OCI-M1 (cell line): ENCODE data around the gene SUPT4H1.
"Not testable (repeated sequence)": the region's sequence is repeated elsewhere in the genome, so short reads cannot be mapped to it uniquely, and the experiment has no call there.

Source experiments
- DNase-seq: peaks from one replicate; lab custom pipeline; 2025; lab: John Stamatoyannopoulos, UW

SUPT4H1 gene

DNA sequence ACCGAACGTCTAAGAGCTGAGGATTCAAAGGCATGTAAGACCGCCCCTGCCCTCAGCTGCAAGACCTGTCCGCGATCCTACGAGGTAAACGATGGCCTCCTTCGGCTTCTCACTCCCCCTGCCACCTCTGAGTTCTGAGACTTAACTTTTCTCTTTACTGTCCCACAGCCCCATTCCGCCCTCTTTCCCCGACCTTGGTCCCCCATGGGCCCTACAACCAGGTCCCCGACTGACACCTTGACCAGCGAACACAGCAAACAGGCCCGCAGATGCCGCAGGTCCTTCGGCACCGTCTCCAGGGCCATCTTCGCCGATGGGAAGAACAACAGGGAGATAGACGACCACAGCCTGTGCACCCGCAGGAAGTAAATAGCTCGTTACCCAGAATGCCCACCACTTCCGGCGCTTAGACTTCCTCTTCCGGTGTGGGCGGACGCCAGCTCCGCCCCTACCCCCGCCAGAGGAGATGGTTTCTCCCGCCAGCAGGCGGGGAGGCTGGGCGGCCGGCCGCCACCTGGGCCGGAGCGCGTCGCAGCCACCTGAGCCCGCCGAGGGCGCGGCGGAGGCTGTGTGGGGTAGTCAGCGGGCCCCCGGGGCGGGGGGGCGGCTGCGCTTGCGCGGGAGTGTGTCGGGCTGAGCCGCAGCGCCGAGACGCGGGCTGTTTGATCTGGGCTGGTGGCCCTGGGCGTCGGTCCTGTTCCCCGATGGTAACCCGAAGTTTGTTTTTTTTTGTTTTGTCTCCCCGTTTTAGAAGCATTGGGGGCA lies at the start of gene SUPT4H1:
TSS of gene SUPT4H1 (minus strand) at position 371 of the 765 bp plus-strand sequence. CDS start at position 305, 66 bp downstream.
- peak; percentile 96 for DNase-seq

DNA sequence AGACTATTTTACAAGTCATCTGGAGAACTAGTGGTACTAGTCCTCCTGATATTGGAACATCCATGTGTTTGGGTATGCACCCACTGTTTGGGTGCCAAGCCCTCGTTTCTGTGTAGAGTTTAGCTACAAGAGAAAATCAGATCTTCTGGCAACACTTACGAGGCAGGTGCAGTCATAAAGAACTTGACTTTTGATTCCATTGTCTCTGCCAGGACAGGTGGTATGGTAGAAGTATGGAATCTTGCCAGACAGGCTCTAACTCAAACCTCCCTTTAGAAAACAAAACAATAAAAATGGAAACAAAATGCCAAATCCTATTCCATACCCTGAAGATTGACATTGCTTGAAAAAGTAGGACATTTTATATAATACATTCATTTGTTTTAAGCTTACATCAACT lies 49.3 kb upstream of the SUPT4H1 start:
- DNase-seq, result no peak

DNA sequence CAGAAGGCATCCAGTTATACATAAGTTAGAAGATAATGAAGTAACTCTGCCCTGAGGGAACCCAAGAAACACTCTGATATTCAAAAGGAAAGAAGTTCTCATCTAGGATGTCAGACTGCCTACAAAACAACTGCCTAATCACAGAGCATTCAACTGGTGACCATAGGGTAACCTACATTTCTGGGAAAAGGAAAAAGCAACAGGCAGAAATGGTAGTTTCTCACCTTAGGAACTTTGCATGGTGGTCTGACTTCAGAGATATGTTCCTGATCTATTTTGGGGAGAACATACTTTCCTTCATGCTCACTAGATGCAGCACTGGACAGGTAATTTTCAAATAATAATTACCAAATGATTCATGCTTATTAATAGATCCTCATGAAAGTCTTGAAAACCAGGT lies 48.8 kb upstream of the SUPT4H1 start:
- DNase-seq, result no peak

DNA sequence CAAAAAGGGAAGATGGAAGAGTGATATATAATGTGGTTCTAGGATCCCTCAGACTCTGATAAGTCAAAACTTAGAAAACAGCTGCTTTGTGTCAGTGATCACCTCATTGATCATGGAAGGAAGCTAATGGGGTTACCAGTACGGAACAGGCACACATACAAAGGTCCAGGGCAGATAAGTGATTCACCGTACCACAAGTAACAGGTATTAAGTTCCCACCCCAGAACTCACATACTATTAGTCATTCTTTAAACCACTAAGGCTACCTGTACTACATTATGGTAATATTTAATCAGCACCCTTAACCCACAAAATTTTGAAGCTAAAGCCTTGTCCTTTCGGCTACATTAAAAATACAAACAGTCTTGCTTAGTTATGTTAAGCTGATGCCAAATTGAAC lies 48.0 kb upstream of the SUPT4H1 start:
- DNase-seq, result no peak

DNA sequence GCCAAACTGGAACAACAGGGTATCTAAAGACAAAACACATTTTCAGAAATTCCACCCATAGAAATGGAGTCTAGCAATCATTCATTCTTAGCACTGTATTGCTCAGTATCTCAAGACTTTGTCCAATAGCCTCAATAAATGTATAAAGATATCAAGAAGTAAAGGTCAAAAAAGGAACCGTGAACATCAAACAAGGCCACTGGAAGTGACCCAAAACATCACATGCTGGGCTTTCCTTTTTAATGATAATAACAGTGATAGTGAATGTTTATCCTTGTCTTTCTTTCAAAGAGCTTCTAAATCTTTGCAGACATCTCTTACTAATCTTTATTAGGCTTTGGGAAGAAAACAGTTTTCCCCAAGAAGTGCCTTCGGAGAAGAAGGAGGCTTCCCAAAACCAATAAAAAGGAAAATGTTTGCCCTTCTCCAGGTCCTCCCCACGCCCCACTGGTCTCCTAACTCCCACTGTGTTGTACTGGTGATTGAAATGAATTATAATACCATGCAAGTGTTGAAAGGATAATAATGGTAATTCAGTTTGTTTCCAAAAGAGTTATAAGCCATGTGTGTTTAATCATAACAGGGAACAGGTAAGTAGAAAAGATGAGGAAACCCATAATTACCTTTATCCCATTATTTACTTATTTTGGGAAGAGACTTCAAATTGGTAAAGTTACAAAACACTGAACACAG lies 46.7 kb upstream of the SUPT4H1 start:
- no peak for DNase-seq

DNA sequence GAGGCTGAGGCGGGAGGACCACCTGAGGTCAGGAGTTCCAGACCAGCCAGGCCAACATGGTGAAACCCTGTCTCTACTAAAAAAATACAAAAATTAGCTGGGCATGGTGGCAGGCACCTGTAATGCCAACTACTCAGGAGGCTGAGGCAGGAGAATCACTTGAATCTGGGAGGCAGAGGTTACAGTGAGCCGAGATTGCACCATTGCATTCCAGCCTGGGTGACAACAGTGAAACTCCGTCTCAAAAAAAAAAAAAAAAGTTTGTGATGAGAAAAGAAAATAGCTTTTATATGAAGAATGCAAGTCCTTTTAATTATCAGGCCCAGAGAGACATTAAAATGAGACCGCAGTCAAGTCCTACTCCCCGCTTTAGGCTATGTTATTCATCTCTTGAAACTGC lies 45.4 kb upstream of the SUPT4H1 start:
- DNase-seq, result not testable (repeated sequence)

DNA sequence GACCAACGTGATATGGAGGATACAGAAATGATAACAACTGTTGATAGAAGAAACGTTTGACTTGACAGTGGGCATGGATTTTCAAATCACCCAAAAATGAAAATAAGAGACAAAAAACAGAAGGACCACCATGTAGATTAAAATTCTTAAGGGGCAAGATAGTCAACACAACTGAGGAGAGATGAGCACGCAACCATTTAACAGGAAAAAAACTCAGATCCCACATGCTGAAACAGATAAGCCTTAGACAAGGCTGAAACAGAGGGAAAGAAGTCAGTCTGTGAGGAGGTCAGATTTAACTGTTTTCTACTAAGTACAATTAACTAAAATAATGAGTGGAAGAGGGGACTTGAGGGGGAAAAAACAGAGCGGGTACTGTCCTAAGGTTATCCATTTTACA lies 44.2 kb upstream of the SUPT4H1 start:
- DNase-seq, result no peak

DNA sequence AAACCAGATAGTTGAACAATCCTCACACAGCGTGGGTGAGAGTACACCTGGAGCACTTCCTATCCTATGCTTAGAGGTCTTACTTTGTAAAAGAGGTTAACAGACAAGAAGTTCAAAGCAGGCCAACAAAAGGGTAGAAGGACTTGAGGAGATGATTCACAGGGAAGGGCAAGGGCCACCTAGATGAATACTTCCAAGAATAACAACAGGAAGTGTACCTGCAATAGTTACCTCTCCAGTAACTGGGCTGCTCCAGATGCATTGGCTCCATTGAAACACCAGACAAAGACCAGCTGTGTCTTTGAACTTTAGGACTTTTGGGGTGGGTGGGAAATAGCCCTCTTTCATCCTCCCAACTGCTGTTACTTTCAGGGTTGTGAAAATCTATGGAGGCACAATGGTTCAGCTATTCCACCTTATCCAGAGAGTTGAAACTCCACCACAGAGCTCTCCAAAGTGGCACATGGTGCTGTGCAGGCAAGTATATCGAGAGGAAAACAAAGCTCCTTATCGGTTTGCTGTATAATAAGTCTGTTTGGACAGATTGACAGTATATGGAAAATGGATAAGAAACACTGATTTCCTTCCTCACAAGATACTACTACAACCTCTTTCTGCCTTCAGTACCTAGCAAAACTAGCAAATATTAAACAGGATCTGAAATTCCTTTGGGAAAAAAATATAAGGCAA lies 42.7 kb upstream of the SUPT4H1 start:
- DNase-seq, result no peak

DNA sequence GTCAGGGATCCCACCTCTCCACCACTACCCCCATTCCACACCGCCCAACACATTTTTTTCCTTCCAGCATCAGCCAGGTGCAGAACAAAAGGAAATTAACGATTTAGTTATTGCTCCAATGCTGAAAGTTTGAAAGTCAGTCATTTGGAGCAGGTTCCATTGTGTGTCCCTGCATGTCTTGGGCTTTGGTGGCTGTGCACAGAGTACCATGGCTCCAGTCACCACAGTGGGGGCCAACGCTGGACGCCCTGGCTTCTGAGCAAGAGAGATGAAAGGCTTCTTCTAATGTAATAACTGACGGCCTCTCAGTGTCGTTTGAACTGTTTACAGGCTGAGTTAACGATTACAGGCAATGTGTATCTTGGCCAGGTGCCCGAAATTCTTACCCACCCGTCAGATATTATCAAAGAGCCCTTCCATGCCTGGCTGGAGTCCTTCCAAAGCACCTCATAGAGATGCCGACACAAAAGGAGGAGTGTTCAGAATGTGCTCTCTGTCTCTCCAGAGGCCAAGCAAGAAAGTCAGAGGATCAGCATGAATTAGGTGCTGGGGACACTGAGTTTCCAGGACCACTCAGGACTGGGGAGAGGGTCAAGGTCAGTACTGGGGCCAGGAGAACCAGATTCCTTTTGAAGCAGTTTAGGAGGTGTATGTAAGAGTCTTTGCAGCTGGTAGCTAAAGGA lies 39.4 kb upstream of the SUPT4H1 start:
- DNase-seq, result peak; percentile 37

DNA sequence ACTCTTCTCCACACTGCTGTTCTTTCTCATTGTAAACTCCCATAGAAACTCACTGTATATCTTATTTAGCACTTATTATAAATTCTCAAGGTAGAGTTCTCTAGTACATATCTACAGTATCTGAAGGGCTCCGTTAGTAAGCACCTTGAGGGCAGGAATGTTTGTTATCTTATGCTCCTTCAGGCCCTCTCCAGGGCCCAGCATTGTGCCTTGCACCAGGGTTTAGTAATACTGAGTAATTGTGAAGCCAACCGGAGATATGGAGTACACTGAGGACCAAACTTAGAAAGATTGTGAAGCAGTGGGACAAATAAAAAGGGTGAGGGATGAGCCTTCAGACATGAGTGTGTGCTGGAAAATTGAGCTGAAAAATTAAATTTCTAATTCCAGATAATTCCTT lies 38.9 kb upstream of the SUPT4H1 start:
- DNase-seq, result no peak

DNA sequence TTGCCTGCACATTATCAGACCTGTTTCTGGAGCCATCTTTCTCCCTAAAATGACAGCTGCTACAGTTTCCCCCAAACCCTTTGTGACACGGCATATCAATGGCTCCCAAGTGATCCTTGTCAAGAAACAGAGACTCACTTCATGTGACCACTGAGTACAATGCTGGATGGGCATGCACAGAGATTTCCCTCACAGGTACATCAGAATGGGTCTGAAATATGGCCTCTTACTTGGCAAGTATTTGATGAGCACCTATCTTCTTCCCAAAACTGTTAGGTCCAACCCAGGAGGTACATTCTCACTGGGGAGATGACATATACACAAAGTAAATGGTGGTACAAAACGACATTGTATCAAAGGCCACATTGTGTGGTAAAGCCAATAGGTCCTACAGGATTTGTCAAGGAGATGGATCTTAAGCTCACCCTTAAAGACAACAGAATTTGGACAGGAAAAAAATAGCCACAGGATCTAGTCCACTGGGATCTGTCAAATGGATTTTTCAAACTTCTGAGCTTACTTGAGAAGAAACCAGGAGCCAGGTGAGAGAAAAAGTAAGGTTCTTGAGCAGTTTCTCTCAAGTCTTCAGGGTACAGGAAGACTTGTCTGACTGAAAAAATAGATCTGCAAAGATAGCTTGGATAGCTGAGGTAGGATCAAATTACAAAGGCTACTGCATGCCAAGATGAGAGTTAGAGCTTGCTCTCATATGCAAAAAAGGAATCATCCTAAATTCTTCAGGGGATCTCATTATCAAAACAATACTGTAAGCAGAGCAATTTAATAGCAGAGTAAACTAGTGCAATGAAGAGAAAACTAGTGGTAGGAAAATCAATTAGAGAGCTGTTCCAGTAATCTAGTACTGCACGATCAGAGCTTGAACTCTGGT lies 36.5 kb upstream of the SUPT4H1 start:
- no peak for DNase-seq

DNA sequence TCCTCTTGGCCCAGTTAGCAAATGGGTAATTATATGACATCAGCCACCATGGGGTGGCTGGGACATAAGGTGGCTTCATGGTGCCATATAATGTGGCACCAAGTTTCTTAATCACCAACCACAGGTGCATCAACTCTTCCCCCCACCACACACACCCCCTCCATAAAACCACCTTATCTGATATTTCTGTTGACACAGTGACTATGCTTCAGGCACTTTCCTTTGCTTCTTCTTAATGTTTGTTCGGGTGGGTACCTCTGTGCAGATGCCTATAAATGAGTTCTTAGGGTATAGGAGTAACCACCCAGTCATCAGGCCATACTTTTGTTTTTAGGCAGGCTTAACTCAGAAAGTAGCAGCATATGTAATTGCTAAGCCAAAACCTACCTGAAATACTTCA lies 35.8 kb upstream of the SUPT4H1 start:
- DNase-seq, result no peak

DNA sequence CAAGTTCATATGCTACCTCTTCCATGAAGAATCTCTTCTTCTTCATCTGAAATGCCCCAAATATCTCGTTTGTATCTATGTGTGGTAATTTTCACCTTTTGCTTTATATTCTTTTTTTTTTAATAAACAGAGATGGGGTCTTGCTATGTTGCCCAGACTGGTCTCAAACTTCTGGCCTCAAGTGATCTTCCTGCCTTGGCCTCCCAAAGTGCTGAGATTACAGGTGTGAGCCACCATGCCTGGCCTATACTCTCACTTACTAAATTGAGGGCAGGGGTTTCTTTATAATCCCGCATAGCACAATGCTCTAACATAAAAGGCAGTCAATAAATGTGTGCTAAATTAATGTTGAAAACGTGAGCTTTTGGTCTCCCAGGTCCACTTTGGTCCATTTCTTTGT lies 34.7 kb upstream of the SUPT4H1 start:
- DNase-seq, result no peak

DNA sequence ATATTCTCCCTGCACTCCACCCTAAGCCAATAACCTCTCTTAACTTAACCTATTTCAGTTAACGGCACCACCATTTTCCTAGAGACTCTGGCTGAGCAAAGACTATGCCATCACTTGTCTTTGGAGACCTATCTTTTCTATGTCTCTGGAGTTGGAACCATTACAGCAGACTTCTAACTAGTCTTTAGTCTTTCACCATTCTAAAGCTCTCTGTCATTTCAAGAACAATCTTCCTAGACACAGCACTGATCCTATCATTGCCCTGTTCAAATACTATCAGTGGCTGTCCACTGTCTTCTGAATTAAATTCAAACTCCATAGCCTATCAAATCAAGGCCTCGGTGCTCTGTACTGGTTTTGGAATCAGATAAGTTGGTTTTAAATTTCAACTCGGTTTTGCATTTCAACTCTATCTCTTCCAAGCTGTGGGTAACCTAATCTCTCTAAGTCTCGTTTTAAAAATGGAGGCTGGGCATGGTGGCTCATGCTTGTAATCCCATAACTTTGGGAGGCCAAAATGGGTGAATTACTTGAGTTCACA lies 33.4 kb upstream of the SUPT4H1 start:
- peak; percentile 55 for DNase-seq

DNA sequence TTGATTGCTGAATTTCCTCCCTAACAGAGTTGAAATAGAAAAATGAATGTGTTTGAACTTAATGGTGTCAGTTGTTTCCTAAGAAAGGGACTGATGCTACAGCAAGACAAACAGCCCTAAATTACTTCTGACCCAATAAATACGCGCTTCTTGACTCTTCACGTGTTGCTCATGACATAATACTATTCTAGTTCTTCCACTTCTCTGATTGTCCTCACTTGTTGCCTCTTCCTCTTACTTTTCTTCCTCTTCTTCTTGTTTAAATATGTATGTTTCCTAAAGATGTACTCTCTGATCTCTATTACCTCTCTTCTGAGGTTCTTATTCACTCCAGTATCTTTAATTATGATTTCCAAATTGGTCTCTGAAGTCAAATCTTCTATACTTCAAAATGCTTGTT lies 32.9 kb upstream of the SUPT4H1 start:
- no peak for DNase-seq

DNA sequence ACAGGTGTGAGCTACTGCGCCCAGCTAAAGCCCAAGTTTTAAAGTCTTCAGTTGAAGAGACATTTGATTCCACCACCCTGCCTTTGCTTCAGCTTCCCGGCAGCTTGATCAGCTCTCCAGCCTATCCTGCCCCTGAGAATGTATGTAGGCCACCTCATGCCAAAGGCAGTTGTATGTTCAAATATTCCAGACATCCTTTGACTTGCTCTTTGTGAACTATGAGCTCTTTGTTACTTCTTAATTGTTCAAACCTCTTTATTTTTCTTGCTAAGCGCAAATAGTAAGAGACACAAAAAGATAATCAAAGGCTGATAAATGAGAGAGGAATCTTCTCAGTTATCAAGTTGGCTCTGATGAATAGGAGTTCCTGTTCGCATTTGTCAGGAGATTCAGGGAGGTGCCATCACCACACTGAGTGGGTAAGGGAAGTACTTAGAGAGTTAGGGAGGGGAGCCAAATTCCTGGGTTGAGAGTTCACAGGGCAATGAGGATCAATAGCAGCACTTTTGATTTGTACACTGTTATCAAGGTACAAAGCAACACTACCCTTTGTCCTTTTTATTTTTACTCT lies 32.0 kb upstream of the SUPT4H1 start:
- DNase-seq, result no peak

DNA sequence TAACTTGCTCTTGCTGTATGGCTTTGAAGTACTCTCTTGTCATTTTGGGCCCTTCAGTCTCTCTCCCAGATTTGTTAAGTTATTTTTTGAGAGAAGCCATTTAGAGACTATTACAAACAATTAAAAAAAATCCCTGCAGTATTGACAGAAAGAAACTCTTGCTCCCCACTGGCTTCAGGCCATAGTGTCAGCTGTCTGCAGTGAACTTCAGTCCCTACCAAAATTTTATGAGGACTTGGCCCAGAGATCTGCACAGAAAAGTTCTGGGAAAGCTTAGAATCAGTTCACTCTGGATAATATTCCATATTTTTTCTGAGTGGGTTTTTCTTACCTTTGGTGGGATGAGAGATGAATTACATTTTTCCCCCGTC lies 30.9 kb upstream of the SUPT4H1 start:
- DNase-seq, result no peak

DNA sequence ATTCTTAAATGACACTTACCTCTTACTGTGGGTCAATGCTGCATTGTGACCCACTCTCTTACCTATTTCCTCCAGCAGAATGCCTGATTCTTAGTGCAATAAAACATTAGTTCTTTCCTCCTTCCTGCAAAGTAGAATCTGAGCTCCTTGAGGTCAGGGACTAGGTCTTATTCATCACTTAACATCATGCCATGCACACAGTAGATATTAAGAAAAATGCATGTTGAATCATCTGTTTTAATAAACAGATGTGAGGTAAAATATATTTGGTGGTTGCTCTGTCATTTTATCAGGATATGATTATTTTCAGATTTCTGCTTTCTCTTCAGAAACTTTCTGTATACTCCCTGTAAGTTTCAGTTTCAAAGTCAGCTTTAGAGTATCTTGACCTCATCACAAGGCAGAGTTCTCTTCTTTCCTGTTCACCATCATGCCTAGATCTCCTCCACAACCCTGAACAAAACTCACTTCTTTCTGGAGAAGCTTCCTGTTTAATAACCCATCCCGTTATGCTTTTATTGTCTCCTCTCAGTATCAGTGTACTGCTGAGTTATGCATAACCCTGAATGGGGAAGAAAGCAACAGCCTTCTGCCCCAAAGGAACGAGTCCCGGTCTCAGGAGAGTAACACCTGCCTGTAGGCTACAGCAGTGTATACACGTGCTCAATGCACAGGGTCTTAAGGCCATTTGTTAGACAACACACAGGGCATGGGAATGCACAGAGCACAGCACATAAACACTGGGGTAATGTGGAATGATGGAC lies 30.3 kb upstream of the SUPT4H1 start:
- DNase-seq, result no peak

DNA sequence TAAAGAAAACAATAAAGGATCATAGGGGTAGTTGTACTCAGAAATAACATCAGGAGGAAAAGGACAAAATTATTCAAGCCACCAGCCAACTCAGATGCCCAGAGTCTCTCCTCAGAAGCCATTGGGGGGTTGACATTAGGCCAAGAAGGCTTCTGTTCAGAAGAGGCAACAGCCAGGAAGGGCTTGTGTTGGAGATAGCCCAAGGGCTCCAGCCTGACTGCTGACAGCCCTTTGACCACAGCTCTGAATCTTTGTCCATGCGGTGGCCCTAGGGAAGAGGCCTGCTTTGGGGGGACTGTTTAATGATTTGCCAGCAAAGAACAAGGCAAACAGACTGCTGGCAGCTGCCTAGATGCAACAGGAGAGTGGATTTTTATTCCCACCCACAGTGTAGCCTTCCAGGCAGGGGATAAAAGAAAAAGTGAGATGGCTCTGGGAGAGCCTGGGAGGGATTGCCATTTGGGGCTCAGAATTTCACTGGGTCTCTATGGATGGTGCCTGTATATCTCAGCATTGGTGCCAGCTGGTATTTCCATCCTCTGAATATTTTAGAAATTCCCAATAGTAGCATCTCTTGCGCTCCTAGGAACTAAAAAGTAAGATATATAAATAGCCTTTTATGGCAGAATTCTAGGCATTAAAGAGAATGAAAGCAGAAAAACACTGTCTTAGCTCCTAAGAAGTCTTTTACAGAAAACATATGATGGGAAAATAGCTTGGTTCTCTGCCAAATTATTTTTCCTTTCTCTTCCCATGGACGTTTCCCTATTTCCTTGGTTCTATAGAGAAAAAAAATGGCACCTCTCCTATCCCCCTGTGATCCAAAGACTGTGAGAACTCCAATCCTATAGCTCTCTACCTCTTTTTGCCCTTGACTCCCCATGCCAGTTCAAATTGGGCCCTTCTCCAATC lies 29.4 kb upstream of the SUPT4H1 start:
- DNase-seq, result no peak
